HepG2 (cell line): ENCODE data around the gene SLC6A6. TPM values are rescaled to one million over a fixed set of nuclear protein-coding genes. Genes with fewer than 3 reads are reported as not detected.

Experiments
- AHR ChIP-seq: IDR thresholded peaks from 2 replicates; pipeline ENCODE4 v1.6.1; 2018; ENCODE audit warnings: missing genetic modification reagents, missing compliant biosample characterization
- BCL6 ChIP-seq: IDR thresholded peaks from 2 replicates; pipeline ENCODE4 v1.6.1; 2016; ENCODE audit warnings: missing genetic modification reagents, missing compliant biosample characterization
- CCDC6 ChIP-seq: sonication (generic); formaldehyde crosslinking; IDR thresholded peaks from 2 replicates; pipeline ENCODE4 v1.8.1; 2022; ENCODE audit warnings: mild to moderate bottlenecking, missing genetic modification reagents, moderate library complexity
- CHD4 ChIP-seq: fragments of 200-600 bp; sonication (generic); IDR thresholded peaks from 2 replicates; pipeline ENCODE4 v1.7.0; 2017; ENCODE audit warnings: mild to moderate bottlenecking, low read length, borderline replicate concordance
- FOXC1 ChIP-seq: sonication (generic); formaldehyde crosslinking; IDR thresholded peaks from 2 replicates; pipeline ENCODE4 v1.8.0; 2022; ENCODE audit warnings: mild to moderate bottlenecking, missing genetic modification reagents, borderline replicate concordance
- FOXM1 ChIP-seq: sonication (generic); formaldehyde crosslinking; IDR thresholded peaks from 2 replicates; pipeline ENCODE4 v1.5.0; 2020; ENCODE audit warnings: missing genetic modification reagents
- KLF15 ChIP-seq: sonication (generic); formaldehyde crosslinking; IDR thresholded peaks from 2 replicates; pipeline ENCODE4 v1.8.1; 2023; ENCODE audit warnings: borderline replicate concordance, mild to moderate bottlenecking, inconsistent platforms, missing genetic modification reagents, mixed read lengths
- MAF1 ChIP-seq: sonication (generic); formaldehyde crosslinking; IDR thresholded peaks from 2 replicates; pipeline ENCODE4 v1.5.0; 2020; ENCODE audit warnings: missing genetic modification reagents, borderline replicate concordance
- MLLT10 ChIP-seq: sonication (generic); formaldehyde crosslinking; IDR thresholded peaks from 2 replicates; pipeline ENCODE4 v1.4.0; 2020; ENCODE audit warnings: missing genetic modification reagents
- MZF1 ChIP-seq: sonication (generic); formaldehyde crosslinking; IDR thresholded peaks from 2 replicates; pipeline ENCODE4 v1.8.1; 2023; ENCODE audit warnings: mild to moderate bottlenecking, missing genetic modification reagents, borderline replicate concordance
- PCBP2 ChIP-seq: fragments of 200-400 bp; formaldehyde crosslinking; optimal IDR thresholded peaks from 2 replicates; pipeline ENCODE3; 2018; ENCODE audit warnings: low read length, low read depth; ENCODE audit not compliant: poor library complexity, severe bottlenecking
- PHF5A ChIP-seq: IDR thresholded peaks from one replicate; pipeline ENCODE4 v1.6.1; 2018; ENCODE audit warnings: low read depth, missing genetic modification reagents; ENCODE audit not compliant: unreplicated experiment
- PRMT3 ChIP-seq: sonication (generic); formaldehyde crosslinking; IDR thresholded peaks from 2 replicates; pipeline ENCODE4 v1.8.1; 2022; ENCODE audit warnings: low read depth, mild to moderate bottlenecking, moderate library complexity, missing genetic modification reagents, borderline replicate concordance
- STAT5B ChIP-seq: sonication (generic); formaldehyde crosslinking; IDR thresholded peaks from 2 replicates; pipeline ENCODE4 v1.4.0; 2020; ENCODE audit warnings: missing genetic modification reagents
- TBL1XR1 ChIP-seq: fragments of 150-350 bp; IDR thresholded peaks from 2 replicates; pipeline ENCODE4 v1.6.1; 2014; ENCODE audit warnings: borderline replicate concordance, low read length; ENCODE audit not compliant: partially characterized antibody
- TSC22D2 ChIP-seq: sonication (generic); formaldehyde crosslinking; IDR thresholded peaks from 2 replicates; pipeline ENCODE4 v1.5.1; 2020; ENCODE audit warnings: missing genetic modification reagents, mild to moderate bottlenecking, borderline replicate concordance
- ZMAT3 ChIP-seq: sonication (generic); formaldehyde crosslinking; conservative IDR thresholded peaks from 2 replicates; pipeline ENCODE4 v1.7.0; 2021; ENCODE audit warnings: missing genetic modification reagents
- ZNF253 ChIP-seq: sonication (generic); formaldehyde crosslinking; IDR thresholded peaks from 2 replicates; pipeline ENCODE4 v1.8.0; 2022; ENCODE audit warnings: mild to moderate bottlenecking, missing genetic modification reagents, borderline replicate concordance
- ZNF263 ChIP-seq: sonication (generic); formaldehyde crosslinking; IDR thresholded peaks from 2 replicates; pipeline ENCODE4 v1.4.0; 2020; ENCODE audit warnings: missing genetic modification reagents
- ZNF274 ChIP-seq: sonication (generic); formaldehyde crosslinking; IDR thresholded peaks from 2 replicates; pipeline ENCODE4 v1.5.1; 2020; ENCODE audit warnings: mild to moderate bottlenecking, missing genetic modification reagents
- ZNF709 ChIP-seq: sonication (generic); formaldehyde crosslinking; IDR thresholded peaks from 2 replicates; pipeline ENCODE4 v1.5.0; 2020; ENCODE audit warnings: mild to moderate bottlenecking, missing genetic modification reagents
- ZNF792 ChIP-seq: IDR thresholded peaks from 2 replicates; pipeline ENCODE4 v1.6.1; 2016
- ZNF891 ChIP-seq: sonication (generic); formaldehyde crosslinking; IDR thresholded peaks from 2 replicates; pipeline ENCODE4 v1.5.0; 2020; ENCODE audit warnings: mild to moderate bottlenecking, missing genetic modification reagents
- polyA plus RNA-seq, 8 experiments: library from polyadenylated mRNA; depleted of rRNA in 3 of 8; stranded (reverse) in 7 of 8; unstranded in 1 of 8; fragments of >200 nt; fragmentation: Illumina TruSeq in 4 of 8; extraction: Trizol in 4 of 8; gene quantifications; 2 replicates each; pipeline versions ENCODE4 v1.2.1 to v1.2.3, GENCODE V29; 2011 to 2016; ENCODE audit warnings: low read depth in 4 of 8, missing spikeins in 1 of 8, mixed read lengths in 1 of 8; ENCODE audit not compliant: insufficient read depth in 1 of 8
- total RNA-seq, 5 experiments: library from RNA; depleted of rRNA; stranded (reverse); fragments of >200 nt; fragmentation: Illumina TruSeq; extraction: Trizol; gene quantifications; 2 replicates each; pipeline ENCODE4 v1.2.3, GENCODE V29; 2016; ENCODE audit warnings: low read depth in 1 of 5
- TF ChIP-seq, protein P1 (sequence below): sonication (generic); formaldehyde crosslinking; IDR thresholded peaks from 2 replicates; pipeline ENCODE4 v1.5.0; 2020; ENCODE audit warnings: mild to moderate bottlenecking, low read depth, missing genetic modification reagents, borderline replicate concordance
- TF ChIP-seq, protein P2 (sequence below), 2 experiments: sonication (generic) in 1 of 2; formaldehyde crosslinking in 1 of 2; IDR thresholded peaks; 2 replicates each; pipeline versions ENCODE4 v1.4.0 to v1.6.1; 2016 to 2020; ENCODE audit warnings: borderline replicate concordance in 1 of 2, low read depth in 1 of 2, mild to moderate bottlenecking in 1 of 2, missing genetic modification reagents in 1 of 2
- TF ChIP-seq, protein P3 (sequence below): sonication (generic); formaldehyde crosslinking; IDR thresholded peaks from 2 replicates; pipeline ENCODE4 v1.4.0; 2020; ENCODE audit warnings: missing genetic modification reagents

The SLC6A6 gene
- total and polyA plus RNA-seq, 2 of the 13 experiments (the other 11 are each of a cell fraction or from before 2014, with no cell fraction given) = 14.1 to 20.7 TPM

DNA sequence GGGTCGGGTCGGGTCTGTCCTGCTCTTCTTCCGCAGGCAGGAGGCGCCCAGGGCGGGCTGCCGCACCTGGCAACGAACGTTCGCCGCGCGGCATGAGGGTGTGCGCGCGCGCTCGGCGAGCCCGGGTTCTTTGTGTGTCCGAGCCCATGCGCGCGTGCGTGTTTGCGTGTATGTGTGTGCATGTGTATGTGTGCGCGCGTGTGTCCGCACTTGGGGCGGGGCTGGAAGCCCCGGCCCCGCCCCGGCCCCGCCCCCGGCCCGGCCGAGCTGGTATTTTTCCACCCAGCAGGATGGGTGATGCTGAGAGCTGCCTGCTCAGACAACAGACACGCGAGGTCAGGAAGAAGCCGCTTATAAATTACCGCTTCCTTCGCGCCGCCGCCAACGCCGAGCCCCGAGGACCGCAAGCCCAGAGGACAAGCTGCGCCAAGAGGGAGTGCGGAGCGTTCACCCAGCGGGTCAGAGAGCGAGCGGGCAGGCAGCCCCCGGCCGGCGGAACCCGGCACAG, at the start of gene SLC6A6 (continued):
- TF ChIP-seq ZNF891 (CRISPR knock-in tag) (peak; percentile 83), PRMT3 (CRISPR knock-in tag) (no peak), BCL6 (CRISPR knock-in tag) (peak; percentile 83), CCDC6 (CRISPR knock-in tag) (no peak; the same call in 1 of the 2 replicates), KLF15 (CRISPR knock-in tag) (no peak), PCBP2 (no peak), ZNF274 (no peak), ZNF709 (0 out of 2 replicates have a peak, but pooled peaks have one; percentile 22), PHF5A (CRISPR knock-in tag) (no peak), CHD4 (no peak), ZNF792 (peak; percentile 66), FOXC1 (peak; percentile 43; the same call in 1 of the 2 replicates), ZMAT3 (CRISPR knock-in tag) (no peak), MLLT10 (CRISPR knock-in tag) (no peak), ZNF253 (CRISPR knock-in tag) (0 out of 2 replicates have a peak, but pooled peaks have one; percentile 23), TSC22D2 (CRISPR knock-in tag) (peak; percentile 39; the same call in 1 of the 2 replicates), TBL1XR1 (no peak), MZF1 (CRISPR knock-in tag) (no peak), AHR (CRISPR knock-in tag) (0 out of 2 replicates have a peak, but pooled peaks have one; percentile 5), MAF1 (CRISPR knock-in tag) (no peak), ZNF263 (CRISPR knock-in tag) (peak; percentile 24; the same call in 1 of the 2 replicates), STAT5B (CRISPR knock-in tag) (no peak), FOXM1 (CRISPR knock-in tag) (no peak; the same call in 1 of the 2 replicates)
- TF ChIP-seq, protein P1, sequence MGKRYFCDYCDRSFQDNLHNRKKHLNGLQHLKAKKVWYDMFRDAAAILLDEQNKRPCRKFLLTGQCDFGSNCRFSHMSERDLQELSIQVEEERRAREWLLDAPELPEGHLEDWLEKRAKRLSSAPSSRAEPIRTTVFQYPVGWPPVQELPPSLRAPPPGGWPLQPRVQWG = no peak
- TF ChIP-seq, protein P2, sequence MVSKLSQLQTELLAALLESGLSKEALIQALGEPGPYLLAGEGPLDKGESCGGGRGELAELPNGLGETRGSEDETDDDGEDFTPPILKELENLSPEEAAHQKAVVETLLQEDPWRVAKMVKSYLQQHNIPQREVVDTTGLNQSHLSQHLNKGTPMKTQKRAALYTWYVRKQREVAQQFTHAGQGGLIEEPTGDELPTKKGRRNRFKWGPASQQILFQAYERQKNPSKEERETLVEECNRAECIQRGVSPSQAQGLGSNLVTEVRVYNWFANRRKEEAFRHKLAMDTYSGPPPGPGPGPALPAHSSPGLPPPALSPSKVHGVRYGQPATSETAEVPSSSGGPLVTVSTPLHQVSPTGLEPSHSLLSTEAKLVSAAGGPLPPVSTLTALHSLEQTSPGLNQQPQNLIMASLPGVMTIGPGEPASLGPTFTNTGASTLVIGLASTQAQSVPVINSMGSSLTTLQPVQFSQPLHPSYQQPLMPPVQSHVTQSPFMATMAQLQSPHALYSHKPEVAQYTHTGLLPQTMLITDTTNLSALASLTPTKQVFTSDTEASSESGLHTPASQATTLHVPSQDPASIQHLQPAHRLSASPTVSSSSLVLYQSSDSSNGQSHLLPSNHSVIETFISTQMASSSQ (IDR thresholded peaks at IDR 0.05; ENCODE audit: low read depth) = no peak
- TF ChIP-seq, protein P2 (CRISPR knock-in tag; IDR thresholded peaks at IDR 0.05; ENCODE audit: borderline replicate concordance) = no peak
- TF ChIP-seq, protein P3, sequence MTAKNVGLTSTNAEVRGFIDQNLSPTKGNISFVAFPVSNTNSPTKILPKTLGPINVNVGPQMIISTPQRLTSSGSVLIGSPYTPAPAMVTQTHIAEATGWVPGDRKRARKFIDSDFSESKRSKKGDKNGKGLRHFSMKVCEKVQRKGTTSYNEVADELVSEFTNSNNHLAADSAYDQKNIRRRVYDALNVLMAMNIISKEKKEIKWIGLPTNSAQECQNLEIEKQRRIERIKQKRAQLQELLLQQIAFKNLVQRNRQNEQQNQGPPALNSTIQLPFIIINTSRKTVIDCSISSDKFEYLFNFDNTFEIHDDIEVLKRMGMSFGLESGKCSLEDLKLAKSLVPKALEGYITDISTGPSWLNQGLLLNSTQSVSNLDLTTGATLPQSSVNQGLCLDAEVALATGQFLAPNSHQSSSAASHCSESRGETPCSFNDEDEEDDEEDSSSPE (CRISPR knock-in tag) = peak; percentile 73
